Breast epithelium (tissue), 4 donors: Measurements from ENCODE around the gene ZNF783. TPM values are rescaled to one million over a fixed set of nuclear protein-coding genes. Genes with fewer than 3 reads are reported as not detected.

Experiments
- DNase-seq, 2 donors: peaks; one replicate each; pipeline ENCODE4 v3.0.0-alpha.2; 2019; ENCODE audit warnings: low spot score in 2 of 2
- H3K27ac ChIP-seq, 2 donors: fragments of 200-600 bp; sonication (generic) in 1 of 2; one replicate each; pipeline ENCODE4 v1.5.1; 2016 to 2019; ENCODE audit warnings: mild to moderate bottlenecking in 1 of 2
- H3K27me3 ChIP-seq, 2 donors: fragments of 200-600 bp; sonication (generic) in 1 of 2; one replicate each; pipeline versions ENCODE4 v1.5.1 to v1.6.0; 2017 to 2019; ENCODE audit warnings: control low read depth in 1 of 2, mild to moderate bottlenecking in 1 of 2
- H3K36me3 ChIP-seq: fragments of 200-600 bp; one replicate; pipeline ENCODE4 v1.5.1; 2019
- H3K4me1 ChIP-seq, 2 donors: fragments of 200-600 bp; sonication (generic); one replicate each; pipeline ENCODE4 v1.5.1; 2016 to 2019; ENCODE audit warnings: control low read depth in 1 of 2
- H3K4me3 ChIP-seq, 3 donors: fragments of 200-600 bp; sonication (generic); 1 replicate in 2 of 3; 2 replicates in 1 of 3; pipeline ENCODE4 v1.5.1; 2016 to 2019; ENCODE audit warnings: mild to moderate bottlenecking in 3 of 3, moderate library complexity in 2 of 3
- H3K9me3 ChIP-seq, 2 donors: fragments of 200-600 bp; sonication (generic) in 1 of 2; one replicate each; pipeline ENCODE4 v1.5.1; 2016 to 2019; ENCODE audit warnings: control low read depth in 1 of 2
- POLR2A ChIP-seq: fragments of 450-650 bp; IDR thresholded peaks from one replicate; pipeline ENCODE4 v1.6.1; 2016; ENCODE audit warnings: antibody characterized with exemption, mild to moderate bottlenecking, moderate library complexity
- POLR2AphosphoS5 ChIP-seq, 3 donors: sonication (generic); formaldehyde crosslinking; IDR thresholded peaks; one replicate each; pipeline ENCODE4 v1.6.1; 2017; ENCODE audit warnings: antibody characterized with exemption in 3 of 3
- intact Hi-C: fragments of 100-400 bp; cut with DNase I; formaldehyde crosslinking; loops from one replicate; pipeline ENCODE4 v1.15.1; 2023; ENCODE audit warnings: low total_unique reads
- total RNA-seq, 3 donors: library from RNA; depleted of rRNA; stranded (reverse); fragments of >200 nt; gene quantifications; one replicate each; pipeline ENCODE4 v1.1.0, GENCODE V29; 2016
- TF ChIP-seq, protein P1 (sequence below), 3 donors: fragments of 450-650 bp; IDR thresholded peaks; one replicate each; pipeline ENCODE4 v1.5.1; 2016 to 2017; ENCODE audit warnings: antibody characterized with exemption in 3 of 3, mild to moderate bottlenecking in 3 of 3, moderate library complexity in 3 of 3

ZNF783 gene
- total RNA-seq = 10 to 100 TPM; 13.6 to 23.9 (median 17.6) TPM

DNA sequence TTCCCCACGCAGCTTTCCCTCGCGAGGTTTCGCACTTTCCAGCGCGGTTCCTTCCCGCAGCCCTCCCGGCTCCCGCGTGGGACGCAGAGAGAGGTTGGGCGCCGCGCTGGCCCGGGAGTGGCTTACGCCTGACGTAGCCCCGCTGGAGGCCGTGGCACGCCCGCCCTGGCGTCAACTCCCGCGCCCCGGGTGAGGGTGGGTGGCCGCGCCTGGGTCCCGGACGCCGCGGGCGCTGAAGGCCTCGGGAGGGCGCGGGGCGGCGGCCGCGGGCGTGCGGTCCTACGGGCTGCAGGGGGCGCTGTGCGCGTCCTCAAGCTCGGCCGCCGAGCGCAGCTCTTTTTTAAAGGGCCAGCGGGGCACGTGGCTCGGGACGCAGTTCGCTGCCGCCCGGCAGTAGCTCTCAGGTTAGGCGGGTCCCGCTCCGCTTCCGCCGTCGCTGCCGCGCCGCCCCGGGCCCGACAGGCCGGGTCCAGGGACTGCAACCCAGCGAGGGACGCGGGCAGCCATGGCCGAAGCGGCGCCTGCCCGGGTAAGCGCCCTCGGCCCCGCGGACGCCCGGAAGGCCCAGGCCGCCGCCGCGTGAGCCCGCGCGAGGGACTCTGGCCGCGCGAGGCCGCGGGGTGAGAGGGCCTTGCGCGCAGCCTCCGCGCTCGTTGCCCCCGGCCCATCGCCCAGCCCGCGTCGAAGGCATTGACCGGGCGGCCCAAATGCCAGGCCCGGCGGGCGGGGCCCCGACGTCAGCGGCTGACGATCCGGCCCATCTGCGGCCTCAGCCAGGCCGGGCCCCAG lies at the start of gene ZNF783:
Gene ZNF783 (plus strand): TSS at position 368 of the 789 bp plus-strand sequence. CDS start 138 bp downstream, at position 506.
- Histone ChIP-seq H3K27me3 (no peaks in the 10 kb centered on the region), H3K9me3 (no peaks in the 10 kb centered on the region), H3K4me3 (peak within 1 kb of the TSS; percentile 47 to 96 (median 71)), H3K27ac (peak within 1 kb of the TSS; percentile 94 to 99), H3K36me3 (peaks cover 3% of the 10 kb centered on the region), H3K4me1 (no peaks in the 10 kb centered on the region)
- TF ChIP-seq POLR2A (no peak), POLR2AphosphoS5 (IDR thresholded peaks at IDR 0.05) (peak in 1 of 3 donors; percentile 8)
- TF ChIP-seq, protein P1, sequence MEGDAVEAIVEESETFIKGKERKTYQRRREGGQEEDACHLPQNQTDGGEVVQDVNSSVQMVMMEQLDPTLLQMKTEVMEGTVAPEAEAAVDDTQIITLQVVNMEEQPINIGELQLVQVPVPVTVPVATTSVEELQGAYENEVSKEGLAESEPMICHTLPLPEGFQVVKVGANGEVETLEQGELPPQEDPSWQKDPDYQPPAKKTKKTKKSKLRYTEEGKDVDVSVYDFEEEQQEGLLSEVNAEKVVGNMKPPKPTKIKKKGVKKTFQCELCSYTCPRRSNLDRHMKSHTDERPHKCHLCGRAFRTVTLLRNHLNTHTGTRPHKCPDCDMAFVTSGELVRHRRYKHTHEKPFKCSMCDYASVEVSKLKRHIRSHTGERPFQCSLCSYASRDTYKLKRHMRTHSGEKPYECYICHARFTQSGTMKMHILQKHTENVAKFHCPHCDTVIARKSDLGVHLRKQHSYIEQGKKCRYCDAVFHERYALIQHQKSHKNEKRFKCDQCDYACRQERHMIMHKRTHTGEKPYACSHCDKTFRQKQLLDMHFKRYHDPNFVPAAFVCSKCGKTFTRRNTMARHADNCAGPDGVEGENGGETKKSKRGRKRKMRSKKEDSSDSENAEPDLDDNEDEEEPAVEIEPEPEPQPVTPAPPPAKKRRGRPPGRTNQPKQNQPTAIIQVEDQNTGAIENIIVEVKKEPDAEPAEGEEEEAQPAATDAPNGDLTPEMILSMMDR (IDR thresholded peaks at IDR 0.05) = peak in 1 of 3 donors; percentile 93
- peak; percentile 62 to 78 for DNase-seq
- intact Hi-C loops = loop anchor here (5.0 kb wide), 1 partner anchor 1855 kb away; no protein-coding TSS in a partner anchor

DNA sequence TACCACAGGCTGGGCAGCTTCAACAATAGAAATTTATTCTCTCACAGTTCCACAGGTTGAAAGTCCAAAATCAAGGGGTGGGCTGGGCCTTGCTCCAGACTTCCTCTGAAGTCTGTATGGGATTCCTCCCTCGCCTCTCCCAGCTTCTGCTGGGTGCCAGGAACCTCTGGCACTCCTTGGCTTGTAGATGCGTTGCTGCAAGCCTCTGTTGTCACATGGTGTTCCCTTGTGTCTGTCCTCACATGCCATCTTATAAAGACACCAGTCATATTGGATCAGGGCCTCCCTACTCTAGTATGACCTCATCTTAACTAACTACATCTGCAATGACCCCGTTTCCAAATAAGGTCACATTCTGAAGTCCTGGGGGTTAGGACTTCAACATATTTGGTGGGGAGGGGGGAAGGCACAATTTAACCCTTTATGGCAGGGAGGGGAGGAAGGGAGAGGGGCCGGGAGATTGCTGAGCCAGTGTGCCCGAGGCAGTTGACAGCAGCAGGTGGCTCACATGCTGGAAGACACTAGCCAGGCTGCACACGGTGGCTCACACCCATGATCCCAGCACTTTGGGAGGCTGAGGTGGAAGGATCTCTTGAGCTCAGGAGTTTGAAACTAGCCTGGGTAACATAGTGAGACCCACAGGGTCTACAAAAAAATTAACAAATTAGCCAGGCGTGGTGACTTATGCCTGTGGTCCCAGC lies 47.8 kb upstream of the ZNF783 start:
- TF ChIP-seq POLR2AphosphoS5 (IDR thresholded peaks at IDR 0.05) (no peak), POLR2A (no peak)
- TF ChIP-seq, protein P1 (IDR thresholded peaks at IDR 0.05) = no peak
- Histone ChIP-seq H3K4me1 (no peaks in the 10 kb centered on the region), H3K27ac (no peak overlapping the region), H3K4me3 (no peak overlapping the region), H3K27me3 (no peaks in the 10 kb centered on the region), H3K36me3 (peaks cover 14% of the 10 kb centered on the region), H3K9me3 (no peaks in the 10 kb centered on the region)
- intact Hi-C loops = no loop called here
- DNase-seq = no peak

DNA sequence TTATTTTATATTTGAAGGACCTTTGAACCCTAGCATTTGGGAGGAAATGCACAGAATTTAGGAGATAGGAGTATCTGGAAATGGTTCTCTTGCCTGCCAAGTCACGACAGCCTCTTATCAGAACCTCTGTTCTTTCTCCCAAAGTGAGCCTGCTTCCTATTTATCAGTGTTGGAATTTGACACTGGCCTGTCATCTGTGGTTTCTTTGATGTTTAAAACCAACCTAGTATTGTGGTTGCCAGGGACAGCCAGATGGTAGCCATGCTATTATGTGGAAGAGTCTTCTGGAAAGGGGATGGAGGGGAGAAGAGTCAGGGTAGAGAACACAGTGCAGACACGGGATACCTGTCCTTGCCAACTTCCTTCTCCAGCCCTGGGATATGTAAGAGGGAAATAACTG lies 45.6 kb upstream of the ZNF783 start:
- TF ChIP-seq POLR2AphosphoS5 (IDR thresholded peaks at IDR 0.05) (no peak), POLR2A (no peak)
- TF ChIP-seq, protein P1 (IDR thresholded peaks at IDR 0.05) = no peak
- H3K27ac ChIP-seq = no peak overlapping the region
- no peak overlapping the region for H3K4me3 ChIP-seq
- intact Hi-C loops = no loop called here
- DNase-seq = no peak
- no peaks in the 10 kb centered on the region for H3K9me3 ChIP-seq
- H3K4me1 ChIP-seq = no peaks in the 10 kb centered on the region
- peaks cover 14% of the 10 kb centered on the region for H3K36me3 ChIP-seq
- no peaks in the 10 kb centered on the region for H3K27me3 ChIP-seq

DNA sequence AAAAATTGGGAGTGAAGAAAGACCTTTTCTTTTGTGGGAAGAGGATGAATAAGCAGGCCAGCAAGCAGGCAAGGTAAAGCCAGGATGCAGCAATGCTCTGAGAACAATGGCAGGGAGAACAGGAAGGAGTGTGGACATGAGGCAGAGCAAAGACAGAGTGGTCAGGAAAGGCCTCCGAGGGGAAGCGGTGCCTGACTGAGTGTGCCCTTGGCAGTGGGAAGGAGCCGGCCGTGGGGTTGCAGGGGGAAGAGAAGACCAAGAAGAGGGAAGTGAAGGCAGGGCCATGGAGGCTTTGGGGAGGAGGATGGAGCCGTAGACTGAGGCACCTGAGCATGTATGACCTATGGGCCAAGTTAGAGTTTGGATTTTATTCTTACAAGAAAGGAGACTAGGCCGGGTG lies 44.4 kb upstream of the ZNF783 start:
- H3K9me3 ChIP-seq = no peaks in the 10 kb centered on the region
- H3K4me3 ChIP-seq = no peak overlapping the region
- TF ChIP-seq POLR2A (no peak), POLR2AphosphoS5 (IDR thresholded peaks at IDR 0.05) (no peak)
- TF ChIP-seq, protein P1 (IDR thresholded peaks at IDR 0.05) = no peak
- no peaks in the 10 kb centered on the region for H3K27me3 ChIP-seq
- no peaks in the 10 kb centered on the region for H3K4me1 ChIP-seq
- intact Hi-C loops = no loop called here
- no peak overlapping the region for H3K27ac ChIP-seq
- no peak for DNase-seq
- H3K36me3 ChIP-seq = peaks cover 14% of the 10 kb centered on the region
